Left ventricle myocardium inferior (tissue), 1 donor: ENCODE results near the gene TGFB1. TPM values are rescaled to one million over a fixed set of nuclear protein-coding genes. Genes with fewer than 3 reads are reported as not detected.

Source experiments
- DNase-seq: peaks from one replicate; pipeline ENCODE4 v3.0.0-alpha.2; 2020
- H3K27ac ChIP-seq: fragments of 200-600 bp; replicated peaks from 2 replicates; pipeline ENCODE4 v1.8.0; 2021
- H3K27me3 ChIP-seq: fragments of 200-600 bp; 2 replicates; pipeline ENCODE4 v1.8.0; 2021; ENCODE audit warnings: low read depth
- H3K36me3 ChIP-seq: fragments of 200-600 bp; 2 replicates; pipeline ENCODE4 v1.8.0; 2021
- H3K4me1 ChIP-seq: fragments of 200-600 bp; 2 replicates; pipeline ENCODE4 v1.8.0; 2021
- H3K4me3 ChIP-seq: fragments of 200-600 bp; 2 replicates; pipeline ENCODE4 v1.8.0; 2021; ENCODE audit warnings: mild to moderate bottlenecking, moderate library complexity
- H3K9me3 ChIP-seq: fragments of 200-600 bp; replicated peaks from 2 replicates; pipeline ENCODE4 v1.8.0; 2021
- intact Hi-C: fragments of 100-400 bp; cut with micrococcal nuclease; formaldehyde crosslinking; loops from one replicate; pipeline ENCODE4 v1.11.0; 2022
- total RNA-seq: library from RNA; stranded (reverse); fragmentation: NEBNext Ultra II Directional; extraction: Animal tissue kit (Norgen Biotek cat#: 25700); gene quantifications from one replicate; pipeline ENCODE4 v1.2.1, GENCODE V29; 2021
- TF ChIP-seq, protein P1 (sequence below): fragments of 200-600 bp; IDR thresholded peaks from 2 replicates; pipeline ENCODE4 v1.8.0; 2021; ENCODE audit warnings: antibody characterized with exemption, mild to moderate bottlenecking, borderline replicate concordance
- donor health status: DM: no; HTN: yes; CAD: no; lungs with severe emphysema.

The TGFB1 gene
- total RNA-seq, 1 donor from 2014 or later = 14.9 TPM

DNA sequence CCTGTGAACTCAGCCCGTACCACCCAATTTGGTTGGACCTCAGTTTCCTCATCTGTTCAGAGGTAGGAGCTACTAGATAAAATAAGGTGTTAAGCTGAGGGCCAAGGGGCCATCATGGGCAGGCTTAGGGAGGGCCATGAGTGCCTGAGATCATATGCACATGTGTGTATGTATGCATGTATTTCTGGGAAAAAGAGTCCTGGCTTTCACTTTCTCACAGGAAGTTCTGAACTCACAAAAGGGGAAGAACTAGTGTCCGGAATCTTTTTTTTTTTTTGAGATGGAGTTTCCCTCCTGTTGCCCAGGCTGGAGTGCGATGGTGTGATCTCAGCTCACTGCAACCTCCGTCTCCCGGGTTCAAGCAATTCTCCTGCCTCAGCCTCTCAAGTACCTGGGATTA lies 18.9 kb downstream of the TGFB1 start:
- no peaks in the 10 kb centered on the region for H3K9me3 ChIP-seq
- intact Hi-C loops = no loop called here
- H3K27me3 ChIP-seq = no peaks in the 10 kb centered on the region
- no peak for DNase-seq
- H3K36me3 ChIP-seq = peaks cover 40% of the 10 kb centered on the region
- H3K4me1 ChIP-seq = peaks cover 13% of the 10 kb centered on the region
- TF ChIP-seq, protein P1, sequence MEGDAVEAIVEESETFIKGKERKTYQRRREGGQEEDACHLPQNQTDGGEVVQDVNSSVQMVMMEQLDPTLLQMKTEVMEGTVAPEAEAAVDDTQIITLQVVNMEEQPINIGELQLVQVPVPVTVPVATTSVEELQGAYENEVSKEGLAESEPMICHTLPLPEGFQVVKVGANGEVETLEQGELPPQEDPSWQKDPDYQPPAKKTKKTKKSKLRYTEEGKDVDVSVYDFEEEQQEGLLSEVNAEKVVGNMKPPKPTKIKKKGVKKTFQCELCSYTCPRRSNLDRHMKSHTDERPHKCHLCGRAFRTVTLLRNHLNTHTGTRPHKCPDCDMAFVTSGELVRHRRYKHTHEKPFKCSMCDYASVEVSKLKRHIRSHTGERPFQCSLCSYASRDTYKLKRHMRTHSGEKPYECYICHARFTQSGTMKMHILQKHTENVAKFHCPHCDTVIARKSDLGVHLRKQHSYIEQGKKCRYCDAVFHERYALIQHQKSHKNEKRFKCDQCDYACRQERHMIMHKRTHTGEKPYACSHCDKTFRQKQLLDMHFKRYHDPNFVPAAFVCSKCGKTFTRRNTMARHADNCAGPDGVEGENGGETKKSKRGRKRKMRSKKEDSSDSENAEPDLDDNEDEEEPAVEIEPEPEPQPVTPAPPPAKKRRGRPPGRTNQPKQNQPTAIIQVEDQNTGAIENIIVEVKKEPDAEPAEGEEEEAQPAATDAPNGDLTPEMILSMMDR = no peak
- H3K27ac ChIP-seq = peak overlapping the region; percentile 54
- H3K4me3 ChIP-seq = no peak overlapping the region

DNA sequence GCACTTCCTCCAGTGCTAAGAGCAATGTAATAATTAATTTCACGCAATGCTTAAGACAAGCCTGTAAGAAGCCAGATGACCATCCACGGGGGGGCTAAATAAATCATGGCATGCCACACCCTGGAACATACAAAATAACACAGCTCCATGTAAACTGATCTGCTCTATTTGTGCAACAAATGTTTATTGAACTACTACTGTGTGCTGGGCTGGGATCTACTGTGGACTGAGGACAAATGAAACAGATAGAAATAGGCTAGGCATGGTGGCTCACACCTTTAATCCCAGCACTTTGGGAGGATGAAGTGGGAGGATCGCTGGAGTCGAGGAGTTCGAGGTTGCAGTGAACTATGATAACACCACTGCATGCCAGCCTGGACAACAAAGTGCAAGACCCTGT lies 21.3 kb downstream of the TGFB1 start:
- Histone ChIP-seq H3K27me3 (no peaks in the 10 kb centered on the region), H3K9me3 (no peaks in the 10 kb centered on the region), H3K4me3 (no peak overlapping the region), H3K36me3 (peaks cover 29% of the 10 kb centered on the region), H3K4me1 (peaks cover 35% of the 10 kb centered on the region), H3K27ac (no peak overlapping the region)
- DNase-seq = no peak
- intact Hi-C loops = no loop called here
- TF ChIP-seq, protein P1 = no peak

DNA sequence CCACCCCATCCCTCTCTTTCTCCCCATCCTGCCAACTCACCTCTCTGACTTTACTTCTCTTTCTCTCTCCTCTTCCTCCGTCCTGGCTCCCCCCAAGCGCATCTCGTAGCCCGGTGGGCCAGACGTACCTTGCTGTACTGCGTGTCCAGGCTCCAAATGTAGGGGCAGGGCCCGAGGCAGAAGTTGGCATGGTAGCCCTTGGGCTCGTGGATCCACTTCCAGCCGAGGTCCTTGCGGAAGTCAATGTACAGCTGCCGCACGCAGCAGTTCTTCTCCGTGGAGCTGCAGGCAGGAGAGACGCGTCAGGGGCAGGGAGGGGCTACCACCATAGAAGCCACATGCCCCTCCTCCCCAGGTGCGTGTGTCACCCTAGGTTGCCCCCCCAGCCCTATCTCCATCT lies 21.7 kb downstream of the TGFB1 start:
- intact Hi-C loops = no loop called here
- Histone ChIP-seq H3K4me3 (no peak overlapping the region), H3K36me3 (peaks cover 29% of the 10 kb centered on the region), H3K27me3 (no peaks in the 10 kb centered on the region), H3K27ac (no peak overlapping the region), H3K9me3 (no peaks in the 10 kb centered on the region), H3K4me1 (peaks cover 40% of the 10 kb centered on the region)
- TF ChIP-seq, protein P1 = no peak
- no peak for DNase-seq

GRCh38 chr19:41330946-41331678 lies 22.6 kb downstream of the TGFB1 start:
- Histone ChIP-seq H3K9me3 (no peaks in the 10 kb centered on the region), H3K27ac (no peak overlapping the region), H3K27me3 (no peaks in the 10 kb centered on the region), H3K36me3 (peaks cover 29% of the 10 kb centered on the region), H3K4me3 (no peak overlapping the region), H3K4me1 (peaks cover 49% of the 10 kb centered on the region)
- intact Hi-C loops = no loop called here
- no peak for DNase-seq
- TF ChIP-seq, protein P1 = no peak

DNA sequence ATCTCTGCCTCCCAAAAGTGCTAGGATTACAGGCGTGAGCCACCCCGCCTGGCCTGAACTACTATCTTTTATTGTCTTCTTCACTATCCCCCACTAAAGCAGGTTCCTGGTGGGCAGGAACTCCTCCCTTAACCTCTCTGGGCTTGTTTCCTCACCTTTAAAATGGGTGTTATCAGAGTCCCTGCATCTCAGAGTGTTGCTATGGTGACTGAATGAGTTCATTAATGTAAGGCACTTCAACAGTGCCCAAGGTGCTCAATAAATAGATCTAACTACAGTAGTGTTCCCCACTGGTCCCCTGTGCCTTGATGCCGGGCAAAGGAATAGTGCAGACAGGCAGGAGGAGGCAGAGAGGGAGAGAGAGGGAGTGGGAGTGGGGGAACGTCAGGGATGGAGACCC lies 23.2 kb downstream of the TGFB1 start:
- Histone ChIP-seq H3K9me3 (no peaks in the 10 kb centered on the region), H3K4me3 (no peak overlapping the region), H3K27me3 (no peaks in the 10 kb centered on the region), H3K4me1 (peaks cover 52% of the 10 kb centered on the region), H3K27ac (no peak overlapping the region), H3K36me3 (peaks cover 29% of the 10 kb centered on the region)
- intact Hi-C loops = no loop called here
- TF ChIP-seq, protein P1 = no peak
- no peak for DNase-seq
